IPS-20b (cell line): ENCODE measurements around the gene MAP2K5.

Experiments used
- H3K27ac ChIP-seq: one replicate; pipeline ENCODE4 v1.5.1; 2013; ENCODE audit warnings: low read length
- H3K27me3 ChIP-seq: 2 replicates; pipeline ENCODE4 v1.6.1; 2013; ENCODE audit warnings: mild to moderate bottlenecking, low read length, inconsistent platforms; ENCODE audit not compliant: insufficient read depth
- H3K36me3 ChIP-seq: 2 replicates; pipeline ENCODE4 v1.6.1; 2013; ENCODE audit warnings: low read depth, mild to moderate bottlenecking, inconsistent platforms, low read length, moderate library complexity; ENCODE audit not compliant: insufficient read depth
- H3K4me1 ChIP-seq: 2 replicates; pipeline ENCODE4 v1.6.1; 2013; ENCODE audit warnings: mild to moderate bottlenecking, control low read depth, inconsistent platforms, low read length, moderate library complexity; ENCODE audit not compliant: insufficient read depth
- H3K4me3 ChIP-seq: 2 replicates; pipeline ENCODE4 v1.5.1; 2013; ENCODE audit warnings: mild to moderate bottlenecking, low read length, inconsistent platforms
- H3K9ac ChIP-seq: 2 replicates; pipeline ENCODE4 v1.6.1; 2013; ENCODE audit warnings: low read depth, mild to moderate bottlenecking, inconsistent platforms, low read length, moderate library complexity
- H3K9me3 ChIP-seq: 2 replicates; pipeline ENCODE4 v1.6.1; 2013; ENCODE audit warnings: mild to moderate bottlenecking, low read depth, low read length, inconsistent platforms; ENCODE audit not compliant: insufficient read depth

The MAP2K5 gene

DNA sequence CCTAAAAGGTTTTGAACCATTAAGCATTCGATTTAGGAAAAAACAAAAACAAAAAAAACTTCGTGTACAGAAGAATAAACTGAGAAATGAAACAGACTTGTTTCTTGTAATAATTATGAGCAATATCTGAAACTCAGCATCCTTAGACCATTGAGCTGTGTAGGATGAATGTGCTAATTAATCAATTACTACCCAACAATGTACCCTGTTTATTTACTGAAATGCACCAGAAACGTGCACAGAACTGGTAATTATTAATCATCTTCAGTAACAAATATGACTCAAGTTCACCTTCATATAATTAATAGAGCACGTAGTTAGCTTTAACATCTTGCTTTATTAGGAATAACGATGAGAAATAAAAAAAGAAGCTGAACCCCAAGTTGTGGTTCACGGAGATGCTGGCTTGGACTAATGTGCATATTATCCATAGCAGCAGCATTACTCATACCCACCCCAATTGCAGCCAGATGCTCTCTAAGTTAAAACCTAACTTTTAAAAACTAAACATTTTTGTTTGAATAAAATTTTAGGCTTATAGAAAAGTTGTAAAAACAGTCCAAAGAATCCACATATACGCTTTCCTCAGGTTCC lies 31.8 kb upstream of the MAP2K5 start:
- Histone ChIP-seq H3K4me1 (no peaks in the 10 kb centered on the region), H3K9ac (no peak overlapping the region), H3K27me3 (no peaks in the 10 kb centered on the region), H3K27ac (no peak overlapping the region), H3K4me3 (no peak overlapping the region), H3K36me3 (no peaks in the 10 kb centered on the region; the same call in 1 of the 2 replicates), H3K9me3 (no peaks in the 10 kb centered on the region)

DNA sequence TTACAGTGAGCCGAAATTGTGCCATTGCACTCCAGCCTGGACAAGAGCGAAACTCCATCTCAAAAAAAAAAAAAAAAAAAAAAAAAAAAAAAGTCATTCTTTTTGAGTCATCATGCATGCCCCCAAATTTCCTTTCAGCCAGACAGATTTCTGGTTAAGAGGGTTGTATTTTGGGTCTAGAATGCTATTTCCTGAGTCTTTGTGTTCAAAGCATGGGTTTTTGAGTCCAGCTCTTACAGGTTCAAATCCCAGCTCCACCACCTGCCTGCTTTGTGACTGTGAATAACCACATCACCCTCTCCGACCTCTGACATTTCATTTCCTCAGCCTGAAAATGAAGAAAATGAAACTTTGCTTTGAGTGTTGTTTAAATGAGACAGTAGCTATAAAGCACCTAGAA lies 30.9 kb upstream of the MAP2K5 start:
- H3K9me3 ChIP-seq: no peaks in the 10 kb centered on the region
- H3K36me3 ChIP-seq: no peaks in the 10 kb centered on the region; the same call in 1 of the 2 replicates
- no peak overlapping the region for H3K9ac ChIP-seq
- H3K27ac ChIP-seq: no peak overlapping the region
- H3K4me1 ChIP-seq: no peaks in the 10 kb centered on the region
- no peak overlapping the region for H3K4me3 ChIP-seq
- H3K27me3 ChIP-seq: no peaks in the 10 kb centered on the region

DNA sequence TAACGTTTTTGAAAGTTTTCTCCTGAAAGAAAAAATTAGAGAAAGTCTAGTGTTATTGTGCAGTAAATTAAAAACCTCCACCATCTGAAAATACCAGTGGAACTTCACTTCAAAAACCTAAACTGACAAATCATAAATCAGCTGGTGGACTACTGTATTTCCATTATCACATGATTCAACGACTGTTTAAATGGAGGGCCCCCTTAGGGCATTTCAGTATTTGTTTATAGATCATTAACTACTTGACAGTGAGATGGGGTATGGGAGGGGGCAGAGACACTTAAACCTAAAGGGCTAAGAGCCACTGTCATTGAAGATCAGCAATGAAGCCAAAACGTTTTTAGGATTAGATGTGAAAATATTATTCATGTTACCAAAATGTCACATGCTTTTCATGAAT lies 30.4 kb upstream of the MAP2K5 start:
- H3K27ac ChIP-seq: no peak overlapping the region

DNA sequence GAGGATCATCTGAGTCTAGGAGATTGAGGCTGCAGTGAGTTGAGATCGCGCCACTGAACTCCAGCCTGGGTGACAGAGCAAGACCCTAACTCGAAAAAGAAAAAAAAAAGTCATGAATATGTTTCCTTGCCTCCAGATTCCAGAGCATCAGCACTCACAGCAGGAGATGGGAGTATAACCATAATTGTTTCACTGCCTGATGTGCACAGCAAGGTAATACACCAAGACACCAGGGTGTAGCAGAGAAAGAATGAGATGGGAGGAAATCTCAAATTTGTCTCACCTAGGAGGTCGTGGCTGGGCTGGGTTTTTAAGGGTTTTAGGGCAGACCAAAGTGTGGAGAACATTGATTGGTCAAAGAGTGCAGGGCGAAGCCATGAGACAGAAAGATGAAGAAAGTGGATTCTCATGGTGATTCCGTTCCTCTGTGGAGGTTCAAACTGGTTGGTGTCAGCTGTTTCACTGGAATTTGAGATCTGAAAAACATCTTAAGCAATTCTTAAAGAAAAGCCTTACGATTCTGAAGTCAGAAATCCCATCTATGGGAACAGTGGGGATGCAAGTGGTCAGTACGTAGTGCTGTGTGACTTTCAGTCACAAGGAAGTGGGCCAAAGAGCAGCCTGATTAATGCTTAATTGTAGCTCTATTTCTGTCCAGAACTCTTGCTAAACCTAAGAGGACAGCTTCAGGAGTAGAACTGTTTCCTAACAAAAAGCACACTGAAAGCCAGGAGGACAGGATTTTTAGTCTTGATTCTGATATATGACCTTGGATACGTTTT lies 29.4 kb upstream of the MAP2K5 start:
- Histone ChIP-seq H3K27me3 (no peaks in the 10 kb centered on the region), H3K27ac (no peak overlapping the region), H3K36me3 (no peaks in the 10 kb centered on the region; the same call in 1 of the 2 replicates), H3K4me1 (no peaks in the 10 kb centered on the region), H3K9me3 (no peaks in the 10 kb centered on the region), H3K9ac (no peak overlapping the region), H3K4me3 (no peak overlapping the region)

More for the DNA sequence above, 30.4 kb upstream of the MAP2K5 start:
- H3K4me3 ChIP-seq: no peak overlapping the region
- H3K9ac ChIP-seq: no peak overlapping the region
- no peaks in the 10 kb centered on the region for H3K9me3 ChIP-seq
- no peaks in the 10 kb centered on the region for H3K27me3 ChIP-seq
- no peaks in the 10 kb centered on the region for H3K4me1 ChIP-seq
- H3K36me3 ChIP-seq: no peaks in the 10 kb centered on the region; the same call in 1 of the 2 replicates

DNA sequence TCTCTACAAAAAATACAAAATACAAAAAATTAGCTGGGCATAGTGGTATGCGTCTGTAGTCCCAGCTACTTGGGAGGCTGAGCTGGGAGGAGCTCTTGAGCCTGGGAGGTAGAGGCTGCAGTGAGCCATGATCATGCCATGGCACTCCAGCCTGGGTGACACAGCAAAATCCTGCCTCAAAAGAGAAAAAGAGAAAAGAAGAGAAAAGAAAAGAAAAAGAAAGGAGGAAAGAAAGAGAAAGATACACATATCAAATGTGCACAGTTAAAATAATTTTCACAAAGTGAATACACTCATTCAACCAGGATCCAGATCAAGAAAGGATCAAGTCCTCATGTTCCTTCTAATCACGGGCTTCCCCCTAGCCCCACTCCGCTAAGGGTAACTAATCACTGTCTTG lies 27.4 kb upstream of the MAP2K5 start:
- Histone ChIP-seq H3K4me3 (no peak overlapping the region), H3K9me3 (no peaks in the 10 kb centered on the region), H3K27me3 (peaks cover 1% of the 10 kb centered on the region; the same call in 1 of the 2 replicates), H3K4me1 (no peaks in the 10 kb centered on the region), H3K27ac (no peak overlapping the region), H3K9ac (no peak overlapping the region), H3K36me3 (no peaks in the 10 kb centered on the region; the same call in 1 of the 2 replicates)

DNA sequence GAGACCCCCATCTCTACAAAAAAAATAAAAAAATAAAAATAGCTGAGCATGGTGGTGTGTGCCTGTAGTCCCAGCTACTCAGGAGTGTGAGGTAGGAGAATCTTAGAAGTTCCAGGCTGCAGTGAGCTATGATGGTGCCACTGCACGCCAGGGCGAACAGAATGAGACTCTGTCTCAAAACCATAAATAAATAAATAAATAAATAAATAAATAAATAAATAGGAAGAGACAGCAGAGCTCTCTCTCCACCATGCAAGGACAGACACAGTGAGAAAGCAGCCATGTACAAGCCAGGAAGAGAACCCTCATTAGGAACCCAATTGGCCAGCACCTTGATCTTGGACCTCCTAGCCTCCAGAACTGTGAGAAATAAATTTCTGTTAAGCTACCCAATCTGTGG lies 26.9 kb upstream of the MAP2K5 start:
- Histone ChIP-seq H3K36me3 (no peaks in the 10 kb centered on the region; the same call in 1 of the 2 replicates), H3K27ac (no peak overlapping the region), H3K9me3 (no peaks in the 10 kb centered on the region), H3K4me1 (no peaks in the 10 kb centered on the region), H3K27me3 (peaks cover 6% of the 10 kb centered on the region; the same call in 1 of the 2 replicates), H3K4me3 (no peak overlapping the region), H3K9ac (no peak overlapping the region)

DNA sequence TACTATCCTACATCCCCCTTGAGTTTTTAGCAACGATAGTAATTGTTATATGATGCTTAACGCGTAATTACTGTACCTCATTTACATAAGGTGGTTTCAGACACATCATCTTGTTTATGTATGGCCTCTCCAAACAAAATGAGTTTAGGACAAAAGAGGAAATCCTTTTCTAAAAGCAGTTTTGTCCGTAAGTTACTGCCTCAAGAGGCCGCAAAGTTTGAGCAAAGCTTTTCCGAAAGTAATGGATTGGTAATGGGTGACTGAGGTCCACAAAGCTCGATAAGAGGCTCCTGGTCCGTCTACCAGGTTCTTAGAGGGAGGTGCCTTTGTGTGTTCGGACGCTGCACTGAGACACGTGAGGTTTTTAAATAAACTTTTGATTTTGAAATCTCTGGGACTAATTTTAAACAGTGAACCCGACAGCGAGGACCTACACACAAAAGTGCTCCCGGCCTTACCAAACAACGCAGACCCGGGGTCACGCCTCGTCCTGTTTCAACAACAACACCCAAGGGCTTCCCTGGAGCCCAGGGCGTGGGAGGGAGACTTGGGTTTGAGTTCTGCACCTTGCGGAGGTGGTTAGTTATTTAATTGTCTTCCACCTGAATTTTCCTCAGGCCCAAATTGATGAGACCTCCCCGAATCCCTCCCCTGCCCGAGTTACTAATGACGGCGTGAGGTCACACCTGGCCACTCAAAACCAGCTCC lies 22.0 kb upstream of the MAP2K5 start:
- Histone ChIP-seq H3K27me3 (peaks cover 22% of the 10 kb centered on the region; the same call in 1 of the 2 replicates), H3K36me3 (no peaks in the 10 kb centered on the region), H3K4me3 (peak overlapping the region; percentile 74), H3K9me3 (no peaks in the 10 kb centered on the region), H3K9ac (no peak overlapping the region), H3K4me1 (peaks cover 15% of the 10 kb centered on the region; the same call in 1 of the 2 replicates), H3K27ac (no peak overlapping the region)

DNA sequence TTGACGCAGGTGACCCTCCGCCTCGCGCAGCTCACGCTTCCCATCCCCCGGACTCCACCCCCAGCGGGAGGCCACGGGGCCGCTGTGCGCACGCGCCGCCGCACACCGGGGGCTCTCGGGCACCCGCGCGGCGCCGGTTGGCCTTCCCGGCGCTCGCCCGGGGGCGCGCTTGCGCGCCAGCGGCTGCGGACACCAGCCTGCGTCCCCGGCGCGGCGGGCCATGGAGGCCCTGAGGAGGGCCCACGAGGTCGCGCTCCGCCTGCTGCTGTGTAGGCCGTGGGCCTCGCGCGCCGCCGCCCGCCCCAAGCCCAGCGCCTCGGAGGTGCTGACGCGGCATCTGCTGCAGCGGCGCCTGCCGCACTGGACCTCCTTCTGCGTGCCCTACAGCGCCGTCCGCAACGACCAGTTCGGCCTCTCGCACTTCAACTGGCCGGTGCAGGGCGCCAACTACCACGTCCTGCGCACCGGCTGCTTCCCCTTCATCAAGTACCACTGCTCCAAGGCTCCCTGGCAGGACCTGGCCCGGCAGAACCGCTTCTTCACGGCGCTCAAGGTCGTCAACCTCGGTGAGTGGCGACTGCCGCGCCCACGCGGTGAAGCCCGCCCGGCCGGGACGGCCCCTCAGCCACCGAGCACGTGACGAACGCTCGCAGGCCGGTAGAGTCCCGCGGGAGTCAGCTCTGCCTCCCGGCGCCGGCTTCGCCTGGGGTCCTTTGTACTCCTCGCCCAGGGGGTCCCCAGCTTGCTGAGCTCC lies 21.3 kb upstream of the MAP2K5 start, which contains the start of gene C15orf61:
Gene C15orf61, plus strand, starts transcription at position 103 of the 754 bp plus-strand sequence. Its CDS starts 118 bp downstream, at position 221.
- no peak within 1 kb of the TSS for H3K27ac ChIP-seq
- peak within 1 kb of the TSS; percentile 74 for H3K4me3 ChIP-seq
- H3K36me3 ChIP-seq: no peaks in the 10 kb centered on the region
- H3K4me1 ChIP-seq: peaks cover 15% of the 10 kb centered on the region; the same call in 1 of the 2 replicates
- no peaks in the 10 kb centered on the region for H3K9me3 ChIP-seq
- peaks cover 22% of the 10 kb centered on the region; the same call in 1 of the 2 replicates for H3K27me3 ChIP-seq
- peak within 1 kb of the TSS; percentile 79 for H3K9ac ChIP-seq

DNA sequence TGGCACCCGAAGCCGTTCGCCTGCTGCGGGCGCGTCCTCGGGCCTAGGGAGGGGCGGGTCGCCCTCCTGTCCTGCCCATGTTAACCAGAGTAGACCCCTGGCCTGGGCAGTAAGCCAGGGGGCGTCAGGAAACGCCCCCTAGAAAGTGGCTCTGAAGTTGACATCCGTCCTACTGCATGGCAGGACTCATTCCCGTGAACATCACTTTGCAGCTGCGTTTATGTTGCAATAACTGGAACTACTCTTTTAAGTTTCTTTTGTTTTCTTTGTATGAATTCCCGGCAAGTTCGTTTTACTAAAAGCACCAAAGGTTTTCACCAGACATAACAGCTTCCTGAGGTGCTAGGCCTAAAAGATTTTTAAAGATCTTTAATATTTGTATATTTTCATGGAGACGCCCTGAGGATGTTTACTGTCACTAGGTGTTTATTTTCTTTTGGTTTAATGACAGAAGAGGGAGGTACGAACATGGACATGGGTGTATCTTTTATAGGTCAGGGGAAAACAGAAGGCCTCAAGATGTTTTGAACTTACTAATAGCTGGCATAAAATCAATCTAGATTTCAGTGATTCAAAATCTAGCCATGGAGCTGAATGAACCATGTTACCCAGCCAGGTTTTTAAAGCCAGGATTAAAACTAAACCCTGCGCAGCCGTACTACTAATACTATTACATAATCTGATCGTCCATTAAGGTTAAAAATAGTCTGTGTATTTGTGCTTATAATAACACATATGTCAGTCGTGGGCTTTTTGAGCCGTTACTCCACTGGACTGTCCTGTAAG lies 20.5 kb upstream of the MAP2K5 start:
- Histone ChIP-seq H3K9me3 (no peaks in the 10 kb centered on the region), H3K27ac (no peak overlapping the region), H3K36me3 (no peaks in the 10 kb centered on the region), H3K9ac (peak overlapping the region; percentile 79; the same call in 1 of the 2 replicates), H3K27me3 (peaks cover 22% of the 10 kb centered on the region; the same call in 1 of the 2 replicates), H3K4me1 (peaks cover 15% of the 10 kb centered on the region; the same call in 1 of the 2 replicates), H3K4me3 (peak overlapping the region; percentile 74)

DNA sequence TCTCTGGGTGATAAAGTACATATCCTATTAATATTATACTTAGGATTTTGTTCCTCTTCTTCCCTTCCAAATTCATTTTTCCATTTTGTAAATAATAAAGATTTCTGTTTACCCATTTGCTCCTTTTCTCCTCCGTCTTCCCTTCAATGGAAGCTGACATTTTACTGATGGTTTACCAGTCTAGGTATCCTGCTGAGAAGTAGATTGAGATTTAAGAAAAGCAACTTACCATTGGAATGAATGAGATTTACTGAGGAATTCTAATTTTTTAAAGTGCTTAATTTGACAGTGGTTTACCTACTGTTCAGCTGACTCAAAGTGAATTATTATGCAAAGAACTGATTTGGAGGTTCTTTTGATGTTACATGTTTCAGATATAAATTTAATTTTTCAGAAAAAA lies 19.2 kb upstream of the MAP2K5 start:
- peak overlapping the region; percentile 74; the same call in 1 of the 2 replicates for H3K4me3 ChIP-seq
- H3K9ac ChIP-seq: no peak overlapping the region
- H3K9me3 ChIP-seq: no peaks in the 10 kb centered on the region
- no peaks in the 10 kb centered on the region for H3K36me3 ChIP-seq
- no peak overlapping the region for H3K27ac ChIP-seq
- H3K27me3 ChIP-seq: peaks cover 22% of the 10 kb centered on the region; the same call in 1 of the 2 replicates
- peaks cover 15% of the 10 kb centered on the region; the same call in 1 of the 2 replicates for H3K4me1 ChIP-seq
